Gastroesophageal sphincter (tissue), 3 donors: Measurements from ENCODE around the gene MARCHF5.

Source experiments
- EP300 ChIP-seq: sonication (generic); formaldehyde crosslinking; IDR thresholded peaks from one replicate; pipeline ENCODE4 v1.6.1; 2017; ENCODE audit warnings: antibody characterized with exemption, mild to moderate bottlenecking
- POLR2A ChIP-seq, 2 donors: fragments of 450-650 bp; IDR thresholded peaks; one replicate each; pipeline ENCODE4 v1.6.1; 2017; ENCODE audit warnings: antibody characterized with exemption in 2 of 2, mild to moderate bottlenecking in 2 of 2, moderate library complexity in 1 of 2
- POLR2AphosphoS5 ChIP-seq: sonication (generic); formaldehyde crosslinking; IDR thresholded peaks from one replicate; pipeline ENCODE4 v1.6.1; 2017; ENCODE audit warnings: antibody characterized with exemption
- TF ChIP-seq, protein P1 (sequence below), 4 experiments: fragments of 200-600 bp in 2 of 4; fragments of 450-650 bp in 2 of 4; sonication (generic) in 1 of 4; IDR thresholded peaks; one replicate each; pipeline ENCODE4 v1.5.1; 2017 to 2019; ENCODE audit warnings: antibody characterized with exemption in 4 of 4, mild to moderate bottlenecking in 2 of 4, moderate library complexity in 2 of 4

GRCh38 chr10:92263396-92263795 is 27.6 kb upstream of the MARCHF5 start:
- TF ChIP-seq, protein P1, sequence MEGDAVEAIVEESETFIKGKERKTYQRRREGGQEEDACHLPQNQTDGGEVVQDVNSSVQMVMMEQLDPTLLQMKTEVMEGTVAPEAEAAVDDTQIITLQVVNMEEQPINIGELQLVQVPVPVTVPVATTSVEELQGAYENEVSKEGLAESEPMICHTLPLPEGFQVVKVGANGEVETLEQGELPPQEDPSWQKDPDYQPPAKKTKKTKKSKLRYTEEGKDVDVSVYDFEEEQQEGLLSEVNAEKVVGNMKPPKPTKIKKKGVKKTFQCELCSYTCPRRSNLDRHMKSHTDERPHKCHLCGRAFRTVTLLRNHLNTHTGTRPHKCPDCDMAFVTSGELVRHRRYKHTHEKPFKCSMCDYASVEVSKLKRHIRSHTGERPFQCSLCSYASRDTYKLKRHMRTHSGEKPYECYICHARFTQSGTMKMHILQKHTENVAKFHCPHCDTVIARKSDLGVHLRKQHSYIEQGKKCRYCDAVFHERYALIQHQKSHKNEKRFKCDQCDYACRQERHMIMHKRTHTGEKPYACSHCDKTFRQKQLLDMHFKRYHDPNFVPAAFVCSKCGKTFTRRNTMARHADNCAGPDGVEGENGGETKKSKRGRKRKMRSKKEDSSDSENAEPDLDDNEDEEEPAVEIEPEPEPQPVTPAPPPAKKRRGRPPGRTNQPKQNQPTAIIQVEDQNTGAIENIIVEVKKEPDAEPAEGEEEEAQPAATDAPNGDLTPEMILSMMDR (IDR thresholded peaks at IDR 0.05) = no peak
- TF ChIP-seq EP300 (no peak), POLR2AphosphoS5 (no peak), POLR2A (IDR thresholded peaks at IDR 0.05) (no peak)
